Astrocyte (in vitro differentiated cells and primary cell): ENCODE results near the gene TENM3. TPM values are rescaled to one million over a fixed set of nuclear protein-coding genes. Genes with fewer than 3 reads are reported as not detected.

ENCODE experiments used
- DNase-seq: peaks from one replicate; pipeline ENCODE4 v3.0.0-alpha.2; 2010; ENCODE audit warnings: low read depth
- FAIRE-seq: peaks from 2 replicates; lab custom pipeline; 2011; peaks lifted over from hg19 to GRCh38; lab: Jason Lieb, UNC
- H2AFZ ChIP-seq: 2 replicates; pipeline ENCODE4 v1.6.0; 2012; ENCODE audit warnings: low read depth, low read length, inconsistent platforms
- H3K27ac ChIP-seq: 2 replicates; pipeline ENCODE4 v1.5.1; 2011; ENCODE audit warnings: low read depth, low read length, inconsistent platforms
- H3K27me3 ChIP-seq: 2 replicates; pipeline ENCODE4 v1.6.0; 2011; ENCODE audit warnings: low read length, inconsistent platforms; ENCODE audit not compliant: insufficient read depth
- H3K36me3 ChIP-seq: 2 replicates; pipeline ENCODE4 v1.5.1; 2011; ENCODE audit warnings: low read length, inconsistent platforms; ENCODE audit not compliant: insufficient read depth
- H3K4me1 ChIP-seq: 2 replicates; pipeline ENCODE4 v1.5.1; 2011; ENCODE audit warnings: low read length, inconsistent platforms; ENCODE audit not compliant: insufficient read depth
- H3K4me2 ChIP-seq: 2 replicates; pipeline ENCODE4 v1.6.0; 2012; ENCODE audit warnings: low read length, inconsistent platforms
- H3K4me3 ChIP-seq: 2 replicates; pipeline ENCODE4 v1.5.1; 2011; ENCODE audit warnings: low read depth, mild to moderate bottlenecking, low read length, inconsistent platforms; ENCODE audit not compliant: insufficient read depth
- H3K79me2 ChIP-seq: 2 replicates; pipeline ENCODE4 v1.6.0; 2012; ENCODE audit warnings: mild to moderate bottlenecking, low read length, inconsistent platforms; ENCODE audit not compliant: insufficient read depth
- H3K9ac ChIP-seq: 2 replicates; pipeline ENCODE4 v1.6.0; 2012; ENCODE audit warnings: mild to moderate bottlenecking, low read length, inconsistent platforms
- H3K9me3 ChIP-seq: 2 replicates; pipeline ENCODE4 v1.5.1; 2012; ENCODE audit warnings: low read depth, mild to moderate bottlenecking, low read length, inconsistent platforms; ENCODE audit not compliant: insufficient read depth
- H4K20me1 ChIP-seq: 2 replicates; pipeline ENCODE4 v1.6.0; 2012; ENCODE audit warnings: low read length, inconsistent platforms; ENCODE audit not compliant: insufficient read depth
- H3K27ac Mint-ChIP-seq: one replicate; pipeline ENCODE4 v1.8.0; 2021; ENCODE audit warnings: mild to moderate bottlenecking, mixed read lengths; ENCODE audit not compliant: unreplicated experiment
- H3K27me3 Mint-ChIP-seq: one replicate; pipeline ENCODE4 v1.8.0; 2021; ENCODE audit warnings: low read depth, mixed read lengths; ENCODE audit not compliant: unreplicated experiment
- H3K36me3 Mint-ChIP-seq: one replicate; pipeline ENCODE4 v1.8.0; 2021; ENCODE audit warnings: low read depth, mixed read lengths; ENCODE audit not compliant: unreplicated experiment
- H3K4me1 Mint-ChIP-seq: one replicate; pipeline ENCODE4 v1.8.0; 2021; ENCODE audit warnings: low read depth, mixed read lengths; ENCODE audit not compliant: unreplicated experiment
- H3K4me3 Mint-ChIP-seq: one replicate; pipeline ENCODE4 v1.8.0; 2021; ENCODE audit warnings: mild to moderate bottlenecking, moderate library complexity, mixed read lengths; ENCODE audit not compliant: unreplicated experiment
- H3K9me3 Mint-ChIP-seq: one replicate; pipeline ENCODE4 v1.8.0; 2021; ENCODE audit warnings: mild to moderate bottlenecking, mixed read lengths; ENCODE audit not compliant: unreplicated experiment
- CTCF ChIP-seq: IDR thresholded peaks from 2 replicates; pipeline ENCODE4 v1.5.1; 2011; ENCODE audit warnings: low read depth, mild to moderate bottlenecking, inconsistent platforms, low read length, moderate library complexity; ENCODE audit not compliant: insufficient read depth
- EZH2 ChIP-seq: IDR thresholded peaks from 2 replicates; pipeline ENCODE4 v1.6.1; 2012; ENCODE audit warnings: mild to moderate bottlenecking, low read length, inconsistent platforms; ENCODE audit not compliant: insufficient read depth
- total RNA-seq: library from RNA; stranded (reverse); gene quantifications from 2 replicates; pipeline ENCODE4 v1.2.1, GENCODE V29; 2021

TENM3 gene
- total RNA-seq, 1 donor from 2014 or later: 127 TPM

GRCh38 chr4:182286035-182286434 is 42.8 kb downstream of the TENM3 start:
- H3K4me3 Mint-ChIP-seq: no peak overlapping the region
- H3K9me3 Mint-ChIP-seq: peaks cover 3% of the 10 kb centered on the region
- peak overlapping the region; percentile 20 for H3K27ac Mint-ChIP-seq
- no peak overlapping the region for H3K4me3 ChIP-seq
- TF ChIP-seq CTCF (no peak), EZH2 (no peak)
- no peaks in the 10 kb centered on the region for H3K27me3 ChIP-seq
- FAIRE-seq: peak; percentile 43
- H3K9me3 ChIP-seq: no peaks in the 10 kb centered on the region
- no peaks in the 10 kb centered on the region for H3K36me3 ChIP-seq
- H3K4me1 Mint-ChIP-seq: peaks cover 14% of the 10 kb centered on the region
- H3K27ac ChIP-seq: no peak overlapping the region
- DNase-seq: peak; percentile 68
- H3K36me3 Mint-ChIP-seq: peaks cover 21% of the 10 kb centered on the region
- peaks cover 6% of the 10 kb centered on the region for H4K20me1 ChIP-seq
- no peaks in the 10 kb centered on the region for H3K27me3 Mint-ChIP-seq
- H3K9ac ChIP-seq: no peak overlapping the region
- H2AFZ ChIP-seq: no peak overlapping the region
- peak overlapping the region; percentile 17 for H3K4me2 ChIP-seq
- peaks cover 21% of the 10 kb centered on the region for H3K79me2 ChIP-seq
- peaks cover 9% of the 10 kb centered on the region for H3K4me1 ChIP-seq

- DNase-seq (no peak), FAIRE-seq (no peak)
- no peaks in the 10 kb centered on the region for H3K27me3 ChIP-seq
- no peaks in the 10 kb centered on the region for H3K36me3 ChIP-seq
- H3K4me1 Mint-ChIP-seq: peaks cover 14% of the 10 kb centered on the region
- peaks cover 22% of the 10 kb centered on the region for H3K36me3 Mint-ChIP-seq
- peaks cover 3% of the 10 kb centered on the region for H3K9me3 Mint-ChIP-seq
- no peak overlapping the region for H3K4me3 Mint-ChIP-seq
- TF ChIP-seq EZH2 (no peak), CTCF (no peak)
- no peak overlapping the region for H3K4me3 ChIP-seq
- no peak overlapping the region for H3K4me2 ChIP-seq
- H3K27me3 Mint-ChIP-seq: no peaks in the 10 kb centered on the region
- peaks cover 5% of the 10 kb centered on the region for H3K4me1 ChIP-seq
- no peak overlapping the region for H2AFZ ChIP-seq
- no peak overlapping the region for H3K27ac Mint-ChIP-seq
- no peak overlapping the region for H3K9ac ChIP-seq
- peaks cover 6% of the 10 kb centered on the region for H4K20me1 ChIP-seq
- H3K27ac ChIP-seq: no peak overlapping the region
- H3K9me3 ChIP-seq: no peaks in the 10 kb centered on the region
- peaks cover 25% of the 10 kb centered on the region for H3K79me2 ChIP-seq
Observed at GRCh38 chr4:182286931-182287330, 43.7 kb downstream of the TENM3 start.

- H3K9me3 ChIP-seq: no peaks in the 10 kb centered on the region
- TF ChIP-seq CTCF (no peak), EZH2 (no peak)
- H4K20me1 ChIP-seq: peaks cover 6% of the 10 kb centered on the region
- H3K4me2 ChIP-seq: no peak overlapping the region
- FAIRE-seq (no peak), DNase-seq (no peak)
- Mint-ChIP-seq H3K27ac (no peak overlapping the region), H3K4me1 (peaks cover 17% of the 10 kb centered on the region), H3K9me3 (peaks cover 3% of the 10 kb centered on the region), H3K4me3 (no peak overlapping the region), H3K27me3 (no peaks in the 10 kb centered on the region), H3K36me3 (peaks cover 19% of the 10 kb centered on the region)
- no peak overlapping the region for H3K27ac ChIP-seq
- no peaks in the 10 kb centered on the region for H3K36me3 ChIP-seq
- H3K79me2 ChIP-seq: peaks cover 25% of the 10 kb centered on the region
- H3K4me3 ChIP-seq: no peak overlapping the region
- no peak overlapping the region for H3K9ac ChIP-seq
- no peaks in the 10 kb centered on the region for H3K27me3 ChIP-seq
- H2AFZ ChIP-seq: no peak overlapping the region
- H3K4me1 ChIP-seq: peaks cover 5% of the 10 kb centered on the region
Observed at GRCh38 chr4:182288534-182288933, 45.3 kb downstream of the TENM3 start.
